Ishikawa (cell line): Measurements from ENCODE around the gene KCNJ4.

Source experiments
- NFIC ChIP-seq: IDR thresholded peaks from 2 replicates; pipeline ENCODE4 v1.6.1; 2012
- TCF12 ChIP-seq: IDR thresholded peaks from 2 replicates; pipeline ENCODE4 v1.6.1; 2012; ENCODE audit warnings: low read depth
- YY1 ChIP-seq: IDR thresholded peaks from 2 replicates; pipeline ENCODE4 v1.6.1; 2012; ENCODE audit warnings: low read depth
- ZBTB7A ChIP-seq: IDR thresholded peaks from 2 replicates; pipeline ENCODE4 v1.6.1; 2012; ENCODE audit warnings: low read depth
- TF ChIP-seq, protein P1 (sequence below): IDR thresholded peaks from 2 replicates; pipeline ENCODE4 v1.6.1; 2012; ENCODE audit warnings: low read depth, mild to moderate bottlenecking

DNA sequence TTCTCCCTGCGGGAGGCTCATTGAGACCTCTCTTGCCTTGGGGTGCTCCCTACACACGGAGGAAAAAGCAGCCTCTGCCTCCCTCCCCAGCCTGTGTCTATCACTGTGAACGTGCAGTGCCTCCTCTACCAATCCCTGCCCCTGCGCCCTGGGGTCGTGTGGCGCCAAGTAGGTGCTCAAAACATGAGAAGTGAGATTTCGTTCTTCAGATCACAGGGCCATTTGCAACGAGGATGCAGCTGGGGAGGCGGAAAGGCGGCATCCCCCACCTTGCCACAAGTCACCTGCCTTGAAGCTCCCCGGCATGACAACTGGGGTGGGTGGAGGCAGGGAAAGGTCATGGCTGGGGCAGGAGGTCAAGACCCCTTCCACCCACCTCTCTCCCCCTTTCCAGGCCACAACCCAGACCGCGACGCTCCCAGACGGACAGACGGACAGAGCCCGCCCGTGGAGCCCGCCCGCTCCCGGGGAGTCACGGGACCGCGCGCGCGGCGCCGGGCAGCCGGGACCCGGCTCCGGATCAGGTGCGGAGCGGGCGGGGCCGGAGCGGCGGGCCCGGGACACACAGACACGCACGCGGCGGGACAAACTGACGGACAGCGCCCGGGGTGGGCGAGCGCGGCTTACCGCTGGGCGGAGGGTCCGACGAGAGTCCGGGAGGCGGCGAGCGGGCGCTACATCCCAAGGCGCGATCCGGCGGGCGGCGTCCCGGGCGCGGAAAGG, 485 bp downstream of the KCNJ4 start:
- TF ChIP-seq, protein P1, sequence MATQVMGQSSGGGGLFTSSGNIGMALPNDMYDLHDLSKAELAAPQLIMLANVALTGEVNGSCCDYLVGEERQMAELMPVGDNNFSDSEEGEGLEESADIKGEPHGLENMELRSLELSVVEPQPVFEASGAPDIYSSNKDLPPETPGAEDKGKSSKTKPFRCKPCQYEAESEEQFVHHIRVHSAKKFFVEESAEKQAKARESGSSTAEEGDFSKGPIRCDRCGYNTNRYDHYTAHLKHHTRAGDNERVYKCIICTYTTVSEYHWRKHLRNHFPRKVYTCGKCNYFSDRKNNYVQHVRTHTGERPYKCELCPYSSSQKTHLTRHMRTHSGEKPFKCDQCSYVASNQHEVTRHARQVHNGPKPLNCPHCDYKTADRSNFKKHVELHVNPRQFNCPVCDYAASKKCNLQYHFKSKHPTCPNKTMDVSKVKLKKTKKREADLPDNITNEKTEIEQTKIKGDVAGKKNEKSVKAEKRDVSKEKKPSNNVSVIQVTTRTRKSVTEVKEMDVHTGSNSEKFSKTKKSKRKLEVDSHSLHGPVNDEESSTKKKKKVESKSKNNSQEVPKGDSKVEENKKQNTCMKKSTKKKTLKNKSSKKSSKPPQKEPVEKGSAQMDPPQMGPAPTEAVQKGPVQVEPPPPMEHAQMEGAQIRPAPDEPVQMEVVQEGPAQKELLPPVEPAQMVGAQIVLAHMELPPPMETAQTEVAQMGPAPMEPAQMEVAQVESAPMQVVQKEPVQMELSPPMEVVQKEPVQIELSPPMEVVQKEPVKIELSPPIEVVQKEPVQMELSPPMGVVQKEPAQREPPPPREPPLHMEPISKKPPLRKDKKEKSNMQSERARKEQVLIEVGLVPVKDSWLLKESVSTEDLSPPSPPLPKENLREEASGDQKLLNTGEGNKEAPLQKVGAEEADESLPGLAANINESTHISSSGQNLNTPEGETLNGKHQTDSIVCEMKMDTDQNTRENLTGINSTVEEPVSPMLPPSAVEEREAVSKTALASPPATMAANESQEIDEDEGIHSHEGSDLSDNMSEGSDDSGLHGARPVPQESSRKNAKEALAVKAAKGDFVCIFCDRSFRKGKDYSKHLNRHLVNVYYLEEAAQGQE, result no peak
- TF ChIP-seq ZBTB7A (no peak), NFIC (no peak), YY1 (no peak), TCF12 (no peak)
